Calu3 (cell line): ENCODE data around the gene TRIO. TPM values are rescaled to one million over a fixed set of nuclear protein-coding genes. Genes with fewer than 3 reads are reported as not detected.

Experiments used
- BruUV-seq: library from RNA; stranded (reverse); fragments of 400-500 nt; replicated peaks from 2 replicates; lab custom pipeline; 2021; lab: Mats Ljungman, UMichigan
- CTCF ChIA-PET: fragments of 300-600 bp; sonication (Branson Sonifier 250); formaldehyde crosslinking; loops from one replicate; lab custom pipeline; 2022; ENCODE audit warnings: antibody characterized with exemption; lab: Charles Lee
- DNase-seq: peaks from one replicate; pipeline ENCODE4 v3.0.0; 2022
- H3K27ac Mint-ChIP-seq: one replicate; pipeline ENCODE4 v1.8.0; 2022; ENCODE audit warnings: mixed read lengths; ENCODE audit not compliant: unreplicated experiment
- H3K27me3 Mint-ChIP-seq: one replicate; pipeline ENCODE4 v1.8.0; 2022; ENCODE audit warnings: mixed read lengths; ENCODE audit not compliant: unreplicated experiment
- H3K36me3 Mint-ChIP-seq: one replicate; pipeline ENCODE4 v1.8.0; 2022; ENCODE audit warnings: mild to moderate bottlenecking, moderate library complexity, mixed read lengths; ENCODE audit not compliant: insufficient read depth, unreplicated experiment
- H3K4me1 Mint-ChIP-seq: one replicate; pipeline ENCODE4 v1.8.0; 2022; ENCODE audit warnings: mild to moderate bottlenecking, low read depth, mixed read lengths; ENCODE audit not compliant: unreplicated experiment
- H3K4me3 Mint-ChIP-seq: one replicate; pipeline ENCODE4 v1.8.0; 2022; ENCODE audit warnings: mild to moderate bottlenecking, low read depth, moderate library complexity, mixed read lengths; ENCODE audit not compliant: unreplicated experiment
- H3K9me3 Mint-ChIP-seq: one replicate; pipeline ENCODE4 v1.8.0; 2022; ENCODE audit warnings: low read depth, mixed read lengths; ENCODE audit not compliant: unreplicated experiment
- CTCF ChIP-seq: fragments of 200-600 bp; IDR thresholded peaks from one replicate; pipeline ENCODE4 v1.8.0; 2022; ENCODE audit warnings: antibody characterized with exemption; ENCODE audit not compliant: unreplicated experiment
- intact Hi-C: fragments of 100-400 bp; cut with micrococcal nuclease; formaldehyde crosslinking; loops from one replicate; pipeline ENCODE4 v1.10.0; 2022; ENCODE audit not compliant: unreplicated experiment
- total RNA-seq: library from RNA; stranded (reverse); gene quantifications from 2 replicates; pipeline ENCODE4 v1.2.3, GENCODE V29; 2022

Gene TRIO
- total RNA-seq, 1 experiment from 2014 or later, result 183 TPM

GRCh38 chr5:14266686-14267085, 123.5 kb downstream of the TRIO start:
- CTCF ChIA-PET, result no interaction called here
- BruUV-seq, result no TSS peak
- Mint-ChIP-seq H3K36me3 (peaks cover 16% of the 10 kb centered on the region), H3K9me3 (no peaks in the 10 kb centered on the region), H3K4me3 (no peak overlapping the region), H3K4me1 (peaks cover 82% of the 10 kb centered on the region), H3K27ac (peak overlapping the region; percentile 50), H3K27me3 (no peaks in the 10 kb centered on the region)
- intact Hi-C loops, result loop anchor here (5.0 kb wide), 1 partner anchor 54 kb away; no protein-coding TSS in a partner anchor
- TF ChIP-seq CTCF, result no peak
- DNase-seq, result no peak

GRCh38 chr5:14267166-14267838, 124.2 kb downstream of the TRIO start:
- no peaks in the 10 kb centered on the region for H3K9me3 Mint-ChIP-seq
- TF ChIP-seq CTCF, result no peak
- DNase-seq, result no peak
- peak overlapping the region; percentile 83 for H3K27ac Mint-ChIP-seq
- intact Hi-C loops, result loop anchor here (5.0 kb wide), 1 partner anchor 55 kb away; no protein-coding TSS in a partner anchor
- no peaks in the 10 kb centered on the region for H3K27me3 Mint-ChIP-seq
- H3K4me3 Mint-ChIP-seq, result no peak overlapping the region
- BruUV-seq, result no TSS peak
- H3K4me1 Mint-ChIP-seq, result peaks cover 81% of the 10 kb centered on the region
- CTCF ChIA-PET, result interaction anchor here (0.9 to 1.0 kb wide), 4 partner anchors 87 to 229 kb away, joined by 3 to 5 read pairs (median 3); no protein-coding TSS in a partner anchor
- peaks cover 16% of the 10 kb centered on the region for H3K36me3 Mint-ChIP-seq

GRCh38 chr5:14267991-14268708, 125.0 kb downstream of the TRIO start:
- peak; percentile 71 for DNase-seq
- intact Hi-C loops, result loop anchor here (2.0 to 5.0 kb wide), 2 partner anchors 56 to 279 kb away; no protein-coding TSS in a partner anchor
- Mint-ChIP-seq H3K27ac (peak overlapping the region; percentile 83), H3K4me1 (peaks cover 72% of the 10 kb centered on the region), H3K9me3 (no peaks in the 10 kb centered on the region), H3K27me3 (no peaks in the 10 kb centered on the region), H3K4me3 (peak overlapping the region; percentile 22), H3K36me3 (peaks cover 19% of the 10 kb centered on the region)
- TF ChIP-seq CTCF, result no peak
- BruUV-seq, result no TSS peak
- CTCF ChIA-PET, result interaction anchor here (0.6 to 1.0 kb wide), 5 partner anchors 88 to 230 kb away, joined by 3 to 5 read pairs (median 3); no protein-coding TSS in a partner anchor

GRCh38 chr5:14268738-14269137, 125.6 kb downstream of the TRIO start:
- CTCF ChIA-PET, result no interaction called here
- Mint-ChIP-seq H3K4me1 (peaks cover 67% of the 10 kb centered on the region), H3K9me3 (no peaks in the 10 kb centered on the region), H3K4me3 (peak overlapping the region; percentile 22), H3K27me3 (no peaks in the 10 kb centered on the region), H3K27ac (peak overlapping the region; percentile 83), H3K36me3 (peaks cover 23% of the 10 kb centered on the region)
- no peak for DNase-seq
- intact Hi-C loops, result loop anchor here (2.0 to 5.0 kb wide), 2 partner anchors 56 to 280 kb away; no protein-coding TSS in a partner anchor
- TF ChIP-seq CTCF, result no peak
- BruUV-seq, result TSS peak; percentile 10
